GM13977 (cell line): ENCODE data around the gene ARHGAP10.
A peak's percentile ranks its signal among the peaks of the same experiment; 100 is the strongest.

ENCODE experiments used
- DNase-seq: peaks from one replicate; pipeline ENCODE4 v3.0.0; 2012; ENCODE audit warnings: low spot score
- CTCF ChIP-seq: IDR thresholded peaks from 2 replicates; pipeline ENCODE4 v1.5.1; 2012; ENCODE audit warnings: mild to moderate bottlenecking, control low read depth; ENCODE audit not compliant: insufficient read depth; ENCODE audit errors: extremely low read depth, missing control alignments
- in situ Hi-C: fragments of 300-500 bp; cut with MboI; formaldehyde crosslinking; loops from one replicate; pipeline ENCODE4 v1.12.0; 2022; ENCODE audit warnings: low sequenced_read_pairs, low pct_unique_long_range_greater_than_20kb, mixed read lengths, inconsistent platforms; ENCODE audit not compliant: unreplicated experiment

ARHGAP10 gene

GRCh38 chr4:147737623-147738022, 5.7 kb downstream of the ARHGAP10 start:
- TF ChIP-seq CTCF = no peak
- DNase-seq = no peak
- in situ Hi-C loops = no loop called here

GRCh38 chr4:147739239-147739823, 7.4 kb downstream of the ARHGAP10 start:
- TF ChIP-seq CTCF = no peak
- in situ Hi-C loops = no loop called here
- no peak for DNase-seq

GRCh38 chr4:147740176-147740575, 8.3 kb downstream of the ARHGAP10 start:
- in situ Hi-C loops = no loop called here
- DNase-seq = no peak

GRCh38 chr4:147741190-147741788, 9.4 kb downstream of the ARHGAP10 start:
- in situ Hi-C loops = no loop called here
- TF ChIP-seq CTCF = no peak
- DNase-seq = no peak

More at GRCh38 chr4:147740176-147740575, 8.3 kb downstream of the ARHGAP10 start:
- no peak for TF ChIP-seq CTCF

GRCh38 chr4:147747787-147748454, 16.0 kb downstream of the ARHGAP10 start:
- DNase-seq = no peak
- TF ChIP-seq CTCF = no peak
- in situ Hi-C loops = no loop called here

GRCh38 chr4:147749811-147750321, 18.0 kb downstream of the ARHGAP10 start:
- no peak for TF ChIP-seq CTCF
- peak; percentile 51 for DNase-seq
- in situ Hi-C loops = no loop called here
